COR-L47 (cell line): ENCODE measurements around the gene MICAL2.

Experiments
- DNase-seq: peaks from one replicate; lab custom pipeline; 2025; lab: John Stamatoyannopoulos, UW

MICAL2 gene

GRCh38 chr11:12170984-12171383 lies 60.6 kb downstream of the MICAL2 start:
- no peak for DNase-seq

DNA sequence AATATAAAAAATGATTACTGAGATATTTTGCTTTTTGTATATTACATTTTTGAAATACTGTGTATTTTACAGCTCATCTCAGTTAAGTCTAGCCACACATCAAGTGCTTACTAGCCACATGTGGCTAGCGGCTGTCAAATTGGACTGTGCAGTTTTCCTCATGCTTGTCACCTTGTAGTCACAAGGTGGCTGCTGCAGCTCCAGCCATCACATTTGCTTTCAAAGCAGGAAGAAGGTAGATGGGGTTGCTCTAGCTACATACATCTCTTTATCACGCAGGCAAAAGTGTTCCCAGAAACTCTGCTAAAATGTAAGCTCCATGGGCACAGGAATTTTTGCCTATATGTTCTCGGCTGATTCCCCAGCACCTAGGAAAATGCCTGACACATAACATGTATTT lies 61.5 kb downstream of the MICAL2 start:
- DNase-seq: no peak

DNA sequence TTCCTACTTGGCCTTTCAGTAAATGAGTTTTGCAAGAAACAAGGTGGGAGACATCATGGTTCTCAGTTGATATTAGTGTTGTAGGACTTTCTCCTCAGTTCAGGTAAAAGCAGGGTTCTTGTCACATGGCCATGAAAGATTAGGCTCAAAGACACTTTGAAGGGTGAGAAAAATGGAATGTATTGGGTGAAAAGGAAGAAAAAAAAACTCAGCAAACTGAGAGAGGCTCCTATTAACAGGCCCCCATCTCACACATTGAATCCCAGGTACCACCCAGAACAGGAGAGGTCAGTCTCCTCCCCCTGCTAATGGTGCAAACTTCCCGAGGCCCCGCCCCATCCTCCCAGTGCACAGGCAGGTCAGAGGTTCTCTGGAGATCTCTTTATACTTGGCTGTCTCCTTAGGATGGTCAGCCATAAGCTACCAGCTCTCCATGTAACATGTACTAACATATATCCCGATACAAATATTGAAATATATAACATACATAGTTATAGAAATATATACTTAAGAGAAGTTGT lies 62.2 kb downstream of the MICAL2 start:
- DNase-seq: no peak

DNA sequence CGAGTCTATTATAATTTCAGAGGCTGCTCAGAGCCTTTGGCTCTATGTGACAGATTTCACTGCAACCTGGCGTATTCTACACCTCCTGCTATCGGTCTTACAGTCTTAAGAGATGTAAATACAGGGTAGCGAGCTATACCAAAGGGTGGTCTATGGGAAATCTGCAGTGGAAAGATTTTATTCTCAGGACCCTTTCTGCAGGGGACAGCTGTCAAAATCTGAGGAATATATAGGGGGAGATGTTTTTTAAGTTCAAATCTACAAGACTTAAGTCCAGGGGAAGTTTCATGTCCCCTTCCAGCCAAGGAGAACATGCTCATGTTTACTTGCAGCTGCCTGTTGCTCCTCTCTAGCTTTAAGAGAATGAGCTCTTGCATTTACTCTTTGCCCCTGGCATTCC lies 62.7 kb downstream of the MICAL2 start:
- no peak for DNase-seq

DNA sequence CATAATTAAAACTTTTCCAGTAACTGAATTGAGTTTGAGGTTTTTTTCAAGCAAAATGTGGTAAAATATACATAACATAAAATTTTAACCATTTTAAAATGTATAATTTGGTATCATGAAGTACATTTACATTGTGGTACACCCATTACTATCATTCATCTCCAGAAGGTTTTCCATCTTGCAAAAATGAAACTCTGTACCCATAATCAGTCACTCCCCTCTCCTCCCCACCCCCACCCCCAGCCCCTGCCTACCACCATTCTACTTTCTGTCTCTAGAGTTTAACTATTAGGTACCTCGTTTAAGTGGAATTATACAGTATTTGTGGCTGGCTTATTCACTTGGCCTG lies 63.7 kb downstream of the MICAL2 start:
- DNase-seq: no peak

- no peak for DNase-seq
These were observed 64.2 kb downstream of the MICAL2 start for GRCh38 chr11:12174477-12175143.

DNA sequence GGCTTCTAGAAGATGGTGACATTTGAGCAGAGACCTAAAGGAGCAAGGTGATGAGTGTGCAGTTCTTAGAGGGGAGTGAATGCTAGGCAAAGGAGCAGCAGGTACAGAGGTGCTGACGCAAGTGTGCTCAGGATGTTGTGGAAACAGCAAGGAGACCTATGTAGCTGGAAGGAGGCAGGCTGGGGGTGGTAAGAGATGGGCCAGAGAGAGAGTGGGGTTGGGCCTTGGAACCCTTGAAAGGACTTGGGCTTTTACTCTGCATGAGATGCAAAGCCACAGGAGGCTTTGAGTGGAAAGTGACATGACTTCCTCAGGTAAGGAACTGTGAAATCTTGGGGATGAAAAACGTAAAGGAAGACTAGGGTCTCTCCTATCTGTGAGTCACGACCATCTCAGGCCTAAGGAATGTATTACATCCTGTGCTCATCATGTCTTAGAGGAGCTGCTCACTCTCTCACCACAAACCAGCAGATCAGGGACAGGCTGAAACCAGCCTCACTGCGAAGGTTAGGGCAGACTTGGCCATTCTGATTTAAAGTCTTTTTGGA lies 65.4 kb downstream of the MICAL2 start:
- no peak for DNase-seq

- no peak for DNase-seq
These were observed 66.0 kb downstream of the MICAL2 start for GRCh38 chr11:12176410-12176809.

DNA sequence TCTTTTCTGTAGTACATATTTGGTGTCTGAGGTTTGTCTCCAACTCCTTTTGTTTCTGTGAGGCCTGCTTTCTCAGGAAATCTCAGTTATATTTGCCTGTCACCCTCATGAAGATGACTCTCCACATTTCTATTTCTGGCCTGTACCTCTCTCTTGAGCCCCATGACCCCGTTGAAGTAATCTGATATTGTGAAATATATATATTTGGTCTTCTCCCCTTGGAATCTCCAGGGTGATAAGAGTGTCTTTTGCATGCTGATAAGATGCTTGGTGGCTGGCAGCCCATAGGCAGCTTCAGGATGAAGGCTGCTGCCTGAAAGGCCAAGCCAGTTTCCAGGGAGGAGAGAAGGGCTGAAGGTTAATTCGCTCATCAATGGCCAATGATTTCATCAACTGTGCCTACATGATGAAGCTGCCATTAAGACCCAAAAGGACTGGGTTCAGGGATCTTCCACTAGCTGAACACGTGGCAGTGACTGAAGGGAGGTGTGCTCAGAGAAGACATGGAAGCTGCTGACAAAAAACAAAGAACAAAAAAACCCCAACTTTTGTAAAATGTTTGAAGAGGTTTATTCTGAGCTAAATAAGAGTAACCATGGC lies 67.4 kb downstream of the MICAL2 start:
- no peak for DNase-seq

DNA sequence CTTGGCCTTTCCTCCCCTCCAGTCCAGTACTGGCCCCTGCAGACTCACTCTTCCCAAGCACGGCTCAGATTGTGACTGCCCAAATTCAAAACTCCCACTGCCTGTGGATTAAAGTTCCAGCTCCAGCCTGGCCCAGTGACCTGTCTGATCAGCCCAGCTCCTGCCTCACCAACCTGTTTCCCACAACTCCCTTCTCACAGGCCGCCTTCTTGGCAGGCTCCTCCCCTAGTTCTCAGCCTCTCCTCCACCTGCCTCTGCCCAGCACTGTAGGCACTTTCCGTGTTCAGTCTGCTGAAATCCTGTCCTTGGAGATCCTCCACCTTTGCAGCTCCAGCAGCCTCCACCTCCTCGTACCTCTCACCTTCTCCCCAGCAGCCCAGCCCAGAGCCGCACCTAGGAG lies 68.6 kb downstream of the MICAL2 start:
- no peak for DNase-seq

GRCh38 chr11:12179531-12179930 lies 69.1 kb downstream of the MICAL2 start:
- DNase-seq: no peak

DNA sequence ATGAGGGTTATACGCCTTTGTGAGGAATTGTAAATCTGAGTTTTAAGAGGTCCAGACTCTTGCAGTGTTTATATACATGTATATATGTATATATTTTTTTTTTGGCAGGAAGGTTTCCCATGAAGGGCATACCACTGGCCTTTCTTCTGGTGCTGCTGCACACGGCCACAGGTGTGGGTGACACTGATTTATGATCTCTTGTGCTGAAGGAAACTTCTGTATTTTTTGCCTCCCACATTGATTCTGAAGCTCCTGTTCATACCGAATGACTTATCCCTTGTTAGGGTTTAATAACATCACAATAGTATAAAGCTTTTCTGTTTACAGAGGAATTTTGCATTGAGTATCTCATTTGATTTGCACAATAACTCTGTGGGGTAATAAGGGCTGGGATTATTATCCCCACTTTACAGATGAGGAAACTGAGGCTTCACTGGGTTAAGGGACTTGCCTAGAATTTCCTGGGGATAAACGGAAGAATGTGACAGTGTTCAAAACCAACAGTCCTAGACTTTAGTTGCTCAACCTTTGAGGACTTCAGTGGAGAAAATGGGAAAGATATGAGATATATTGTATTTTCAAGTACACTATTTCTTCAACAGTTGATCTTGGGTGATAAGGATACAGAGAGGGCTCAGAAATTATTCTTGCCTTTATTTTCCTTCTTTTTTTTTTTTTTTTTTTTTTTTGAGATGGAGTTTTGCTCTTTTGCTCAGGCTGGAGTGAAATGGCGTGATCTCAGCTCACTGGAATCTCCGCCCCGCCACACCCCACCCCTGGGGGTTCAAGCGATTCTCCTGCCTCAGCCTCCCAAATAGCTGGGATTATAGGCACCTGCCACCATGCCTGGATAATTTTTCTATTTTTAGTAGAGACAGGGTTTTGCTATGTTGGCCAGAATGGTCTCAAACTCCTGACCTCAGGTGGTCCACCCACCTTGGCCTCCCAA lies 70.1 kb downstream of the MICAL2 start:
- DNase-seq: no peak

DNA sequence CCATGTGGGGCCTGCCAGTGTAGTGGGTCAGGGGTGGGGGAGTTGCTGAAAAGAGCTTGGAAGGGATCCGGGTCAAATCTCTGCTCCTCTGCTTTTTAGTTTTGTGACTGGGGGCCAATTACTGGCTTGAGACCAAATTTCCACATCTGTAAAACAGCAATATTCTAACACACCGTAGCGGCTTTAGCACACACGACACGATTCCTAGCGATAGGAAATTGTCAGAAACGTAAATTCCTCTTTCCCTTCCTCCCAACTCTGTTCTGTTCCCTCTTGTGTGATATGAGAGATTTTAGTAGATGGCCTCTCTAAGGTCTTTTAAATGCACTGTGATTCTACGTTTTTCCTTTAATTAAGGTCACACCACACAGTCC lies 71.9 kb downstream of the MICAL2 start:
- no peak for DNase-seq

DNA sequence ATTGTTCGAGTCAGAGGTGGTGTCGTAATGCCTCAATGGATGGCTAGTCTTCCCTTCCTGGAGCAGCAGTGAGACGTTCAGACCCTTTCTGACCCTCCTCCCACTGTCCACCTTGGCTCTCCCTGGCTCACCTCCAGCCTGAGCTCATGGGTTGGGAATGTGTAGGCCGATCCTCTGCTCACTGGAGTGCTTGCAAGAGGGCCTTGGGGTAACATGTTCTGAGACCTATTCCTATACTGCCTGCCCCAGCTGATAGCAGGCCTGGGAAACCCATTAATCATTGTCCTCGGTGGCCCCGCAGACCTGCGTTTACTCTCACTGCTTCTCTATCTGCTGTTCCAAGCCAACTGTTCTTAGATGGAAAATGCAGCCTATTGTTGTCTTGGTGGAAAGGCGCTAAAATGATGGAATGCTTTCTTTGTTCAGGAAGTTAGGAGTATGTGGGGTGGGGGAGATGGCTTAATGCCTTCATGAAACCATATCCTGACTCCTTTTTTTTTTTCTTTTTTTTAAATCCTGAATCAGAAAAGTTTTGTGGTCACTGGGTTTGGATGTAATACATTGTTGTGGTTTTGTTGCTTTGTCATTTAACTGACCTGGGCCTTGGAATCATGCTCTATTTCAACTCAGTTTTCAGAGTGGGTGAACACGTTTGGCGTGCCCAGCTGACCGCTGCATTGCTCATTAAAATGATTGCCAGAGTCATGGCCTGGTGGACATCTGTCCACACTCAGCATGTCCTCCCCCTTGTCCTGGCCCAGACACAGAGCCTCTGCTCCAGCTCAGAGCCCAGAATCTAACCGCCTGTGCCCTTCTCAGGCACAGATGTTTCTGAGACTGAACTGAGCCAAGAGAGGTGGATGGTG lies 72.5 kb downstream of the MICAL2 start:
- DNase-seq: no peak

DNA sequence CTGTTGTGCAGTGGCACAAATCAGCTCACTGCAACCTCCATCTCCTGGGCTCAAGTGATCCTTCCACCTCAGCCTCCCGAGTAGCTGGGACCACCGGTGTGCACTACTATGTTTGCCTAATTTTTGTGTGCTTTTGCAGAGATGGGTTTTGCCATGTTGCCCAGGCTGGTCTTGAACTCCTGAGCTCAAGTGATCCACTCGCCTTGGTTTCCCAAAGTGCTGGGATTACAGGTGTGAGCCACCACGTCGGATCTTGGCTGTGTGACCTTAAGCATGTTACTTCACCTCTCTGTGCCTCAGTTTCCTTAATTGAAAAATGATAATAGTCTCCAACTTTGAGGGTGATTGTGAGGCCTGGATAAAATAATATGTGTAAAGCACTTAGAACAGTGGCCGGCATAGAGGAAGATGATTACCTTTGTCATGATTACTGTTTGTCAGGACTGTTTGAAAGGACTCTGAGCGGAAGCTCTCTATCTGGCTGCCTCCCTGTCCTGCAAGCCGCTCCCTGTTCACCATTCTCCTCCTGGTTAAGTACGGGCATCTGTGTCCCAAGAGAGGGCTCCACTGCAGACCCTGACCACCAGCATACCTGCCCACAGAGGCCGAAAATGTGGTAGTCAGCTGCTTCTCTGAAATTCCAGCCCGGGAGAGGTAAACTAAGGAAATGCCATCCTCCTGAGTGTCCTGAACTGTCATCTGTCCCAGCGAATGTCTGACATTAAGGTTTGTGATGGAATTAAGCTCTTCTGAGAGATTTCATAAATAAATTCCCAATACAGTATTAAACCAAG lies 73.6 kb downstream of the MICAL2 start:
- no peak for DNase-seq

DNA sequence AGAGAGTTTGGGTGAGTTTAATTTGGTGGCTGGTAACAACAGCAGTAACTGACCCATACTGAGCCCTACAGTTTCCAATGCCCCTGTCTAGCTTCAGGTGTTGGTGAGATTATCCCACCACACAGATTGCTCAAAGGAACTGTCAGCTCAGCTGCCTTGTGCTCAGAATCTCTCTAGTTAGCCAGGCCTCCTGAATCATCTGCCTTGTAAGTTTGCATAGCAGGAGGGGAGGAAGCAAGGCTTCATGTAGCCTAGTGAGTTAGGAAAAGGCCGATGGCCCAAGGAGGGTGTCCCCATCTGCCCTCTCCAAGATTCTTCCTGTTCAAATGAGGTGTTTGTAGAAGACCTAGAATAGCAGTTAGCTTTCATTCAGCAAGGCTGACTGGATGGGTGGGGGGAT lies 74.3 kb downstream of the MICAL2 start:
- no peak for DNase-seq

DNA sequence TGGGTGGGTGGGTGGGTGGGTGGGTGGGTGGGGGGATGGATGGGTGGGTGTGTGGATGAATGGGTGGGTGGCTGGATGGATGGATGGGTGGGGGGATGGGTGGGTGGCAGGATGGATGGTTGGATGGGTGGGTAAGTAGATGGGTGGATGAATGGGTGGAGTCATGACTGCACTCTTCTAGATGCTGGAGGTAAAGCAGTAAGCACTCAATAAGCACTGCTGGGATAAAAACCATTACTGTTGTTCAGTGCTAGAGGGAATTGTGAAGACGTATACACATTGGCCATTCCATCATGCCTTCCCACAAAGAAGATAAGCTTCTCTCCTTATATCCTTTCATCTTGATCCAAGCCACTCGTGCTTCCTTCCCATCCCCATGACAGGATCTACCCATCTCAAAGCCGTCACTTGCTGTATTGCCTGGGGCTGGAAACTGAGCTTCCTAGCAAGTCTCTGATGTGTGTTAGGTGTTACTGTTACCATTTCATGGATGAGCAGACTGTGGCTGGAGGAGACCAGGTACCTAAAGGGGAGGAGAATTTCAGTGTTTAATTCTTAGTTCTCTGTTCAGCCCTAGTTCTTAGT lies 74.8 kb downstream of the MICAL2 start:
- DNase-seq: no peak

DNA sequence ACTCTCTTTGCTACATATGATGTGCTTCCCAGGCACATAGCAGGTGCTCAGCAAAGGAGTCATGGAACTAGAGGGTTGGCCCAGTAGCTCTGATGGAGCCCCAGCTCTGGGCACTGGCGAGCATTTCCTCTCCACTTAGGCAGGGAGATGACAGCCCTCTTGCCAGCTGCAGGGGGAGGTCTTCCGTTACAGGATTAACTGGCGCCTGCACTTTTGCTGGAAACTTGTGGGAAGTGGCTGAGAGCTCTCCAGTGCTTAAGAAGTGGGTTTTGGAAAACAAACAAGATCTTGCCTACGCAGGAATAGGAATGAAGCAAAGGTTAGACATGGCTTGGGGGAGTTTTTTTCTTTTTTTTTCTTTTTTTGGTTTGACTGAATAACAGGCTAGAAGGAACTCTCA lies 75.5 kb downstream of the MICAL2 start:
- no peak for DNase-seq

GRCh38 chr11:12186701-12187100 lies 76.3 kb downstream of the MICAL2 start:
- DNase-seq: no peak

DNA sequence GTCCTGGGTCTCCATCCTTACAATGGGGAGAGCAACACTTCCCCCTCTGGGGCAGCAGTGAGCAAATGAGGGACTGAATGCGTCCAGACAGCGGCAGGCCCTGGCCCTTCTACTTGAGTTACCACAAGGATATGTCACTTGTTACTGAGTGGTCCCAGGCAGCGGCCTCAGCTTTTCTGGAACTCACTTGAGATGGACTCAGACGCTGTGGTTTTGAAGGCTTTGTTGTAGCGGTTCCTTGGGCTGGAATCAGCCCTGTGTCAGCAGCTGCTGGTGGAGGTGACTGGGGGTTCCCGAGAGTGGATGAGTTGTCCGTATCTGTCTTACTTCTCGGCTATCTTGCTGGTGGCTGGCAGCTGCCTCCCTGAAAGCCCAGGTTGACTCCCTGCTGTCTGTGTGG lies 77.0 kb downstream of the MICAL2 start:
- DNase-seq: no peak
